Testis (tissue), 3 donors: Measurements from ENCODE around the gene UFC1. TPM values are rescaled to one million over a fixed set of nuclear protein-coding genes. Genes with fewer than 3 reads are reported as not detected.

Source experiments
- DNase-seq: peaks from one replicate; pipeline ENCODE4 v3.0.0-alpha.2; 2019
- H3K27ac ChIP-seq, 2 donors: fragments of 200-600 bp; sonication (generic); one replicate each; pipeline ENCODE4 v1.5.1; 2019
- H3K27me3 ChIP-seq: fragments of 200-600 bp; sonication (generic); one replicate; pipeline ENCODE4 v1.5.1; 2019
- H3K36me3 ChIP-seq: fragments of 200-600 bp; sonication (generic); one replicate; pipeline ENCODE4 v1.5.1; 2017; ENCODE audit warnings: low read depth; ENCODE audit errors: missing control alignments
- H3K4me1 ChIP-seq: fragments of 200-600 bp; sonication (generic); one replicate; pipeline ENCODE4 v1.5.1; 2019
- H3K4me3 ChIP-seq, 2 donors: fragments of 200-600 bp; sonication (generic); one replicate each; pipeline ENCODE4 v1.5.1; 2017 to 2019
- H3K9me3 ChIP-seq: fragments of 200-600 bp; sonication (generic); one replicate; pipeline ENCODE4 v1.5.1; 2017
- CTCF ChIP-seq, 3 experiments: fragments of 450-650 bp in 2 of 3; fragments of 200-600 bp in 1 of 3; sonication (generic) in 1 of 3; IDR thresholded peaks; one replicate each; pipeline ENCODE4 v1.5.1; 2016 to 2019; ENCODE audit warnings: antibody characterized with exemption in 3 of 3, mild to moderate bottlenecking in 2 of 3, moderate library complexity in 1 of 3
- POLR2A ChIP-seq: fragments of 450-650 bp; IDR thresholded peaks from one replicate; pipeline ENCODE4 v1.6.1; 2017; ENCODE audit warnings: antibody characterized with exemption, mild to moderate bottlenecking, moderate library complexity
- WGBS, 2 donors: methylation state at CpG; one replicate each; pipeline ENCODE4 v1.1.5; 2018; 5-methylcytosine and 5-hydroxymethylcytosine counted together
- intact Hi-C: fragments of 100-400 bp; cut with DNase I; formaldehyde crosslinking; loops from one replicate; pipeline ENCODE4 v1.15.1; 2023; ENCODE audit warnings: low total_unique reads
- polyA plus RNA-seq: library from polyadenylated mRNA; stranded (reverse); fragments of 350-450 nt; fragmentation: Illumina TruSeq; extraction: RNeasy Lipid Tissue Mini Kit (QIAGEN cat#74804); gene quantifications from one replicate; pipeline ENCODE4 v1.2.3, GENCODE V29; 2014; ENCODE audit warnings: low read depth, low replicate concordance; ENCODE audit not compliant: insufficient read depth
- total RNA-seq, 2 donors: library from RNA; depleted of rRNA; stranded (reverse); fragments of >200 nt; gene quantifications; one replicate each; pipeline ENCODE4 v1.2.3, GENCODE V29; 2016

Gene UFC1
- total and polyA plus RNA-seq, 3 donors from 2014 or later: 36.9 to 129 (median 68.3) TPM

GRCh38 chr1:161161652-161162051 lies 7.9 kb downstream of the UFC1 start:
- no peak for DNase-seq
- H3K36me3 ChIP-seq: no peaks in the 10 kb centered on the region
- no peaks in the 10 kb centered on the region for H3K9me3 ChIP-seq
- 69 to 81% methylated on average over 5 of the region's 5 CpGs for WGBS, 2 donors
- H3K4me3 ChIP-seq: no peak overlapping the region
- H3K4me1 ChIP-seq: peaks cover 29% of the 10 kb centered on the region
- H3K27ac ChIP-seq: no peak overlapping the region
- intact Hi-C loops: no loop called here
- TF ChIP-seq CTCF (IDR thresholded peaks at IDR 0.05) (no peak), POLR2A (no peak)
- no peaks in the 10 kb centered on the region for H3K27me3 ChIP-seq

- H3K27ac ChIP-seq: no peak overlapping the region
- WGBS, 2 donors: 63 to 80% methylated on average over 7 of the region's 7 CpGs
- intact Hi-C loops: no loop called here
- H3K9me3 ChIP-seq: no peaks in the 10 kb centered on the region
- no peak for DNase-seq
- no peak for TF ChIP-seq CTCF (IDR thresholded peaks at IDR 0.05)
- no peaks in the 10 kb centered on the region for H3K27me3 ChIP-seq
- no peaks in the 10 kb centered on the region for H3K36me3 ChIP-seq
- peaks cover 30% of the 10 kb centered on the region for H3K4me1 ChIP-seq
- H3K4me3 ChIP-seq: no peak overlapping the region
Measured at GRCh38 chr1:161162052-161162451, 8.3 kb downstream of the UFC1 start.

GRCh38 chr1:161162806-161163205 lies 9.0 kb downstream of the UFC1 start:
- H3K4me1 ChIP-seq: peaks cover 33% of the 10 kb centered on the region
- H3K9me3 ChIP-seq: no peaks in the 10 kb centered on the region
- no peaks in the 10 kb centered on the region for H3K27me3 ChIP-seq
- WGBS, 2 donors: 90 to 92% methylated on average over 10 of the region's 10 CpGs
- H3K36me3 ChIP-seq: no peaks in the 10 kb centered on the region
- TF ChIP-seq POLR2A: no peak
- no peak overlapping the region for H3K27ac ChIP-seq
- no peak overlapping the region for H3K4me3 ChIP-seq
- intact Hi-C loops: no loop called here
- DNase-seq: no peak

- TF ChIP-seq POLR2A (no peak), CTCF (IDR thresholded peaks at IDR 0.05) (no peak)
- Histone ChIP-seq H3K27ac (no peak overlapping the region), H3K36me3 (no peaks in the 10 kb centered on the region), H3K27me3 (no peaks in the 10 kb centered on the region), H3K9me3 (no peaks in the 10 kb centered on the region), H3K4me1 (peaks cover 24% of the 10 kb centered on the region), H3K4me3 (no peak overlapping the region)
- 92 to 94% methylated on average over 2 to 5 of the region's 5 CpGs for WGBS, 2 donors
- intact Hi-C loops: no loop called here
- DNase-seq: no peak
Measured at GRCh38 chr1:161163793-161164192, 10.0 kb downstream of the UFC1 start.

- 44 to 53% methylated on average over 14 of the region's 14 CpGs for WGBS, 2 donors
- DNase-seq: no peak
- Histone ChIP-seq H3K36me3 (no peaks in the 10 kb centered on the region), H3K4me1 (peaks cover 19% of the 10 kb centered on the region), H3K27me3 (no peaks in the 10 kb centered on the region), H3K9me3 (no peaks in the 10 kb centered on the region), H3K4me3 (peak overlapping the region; percentile 67 to 74), H3K27ac (peak overlapping the region; percentile 83 to 86)
- intact Hi-C loops: no loop called here
- no peak for TF ChIP-seq CTCF (IDR thresholded peaks at IDR 0.05)
- no peak for TF ChIP-seq POLR2A
Measured at GRCh38 chr1:161164901-161165610, 11.3 kb downstream of the UFC1 start.
